GM08714 (cell line): ENCODE measurements around the gene PTF1A.

Source experiments
- H3K4me3 ChIP-seq: fragments of 200-500 bp; sonication (Bioruptor generic); 2 replicates; pipeline ENCODE4 v1.5.1; 2014; ENCODE audit warnings: mild to moderate bottlenecking, low read length, inconsistent platforms
- ZNF274 ChIP-seq: IDR thresholded peaks from 2 replicates; pipeline ENCODE4 v1.6.1; 2012; ENCODE audit warnings: mild to moderate bottlenecking, low read depth, low read length

Gene PTF1A

DNA sequence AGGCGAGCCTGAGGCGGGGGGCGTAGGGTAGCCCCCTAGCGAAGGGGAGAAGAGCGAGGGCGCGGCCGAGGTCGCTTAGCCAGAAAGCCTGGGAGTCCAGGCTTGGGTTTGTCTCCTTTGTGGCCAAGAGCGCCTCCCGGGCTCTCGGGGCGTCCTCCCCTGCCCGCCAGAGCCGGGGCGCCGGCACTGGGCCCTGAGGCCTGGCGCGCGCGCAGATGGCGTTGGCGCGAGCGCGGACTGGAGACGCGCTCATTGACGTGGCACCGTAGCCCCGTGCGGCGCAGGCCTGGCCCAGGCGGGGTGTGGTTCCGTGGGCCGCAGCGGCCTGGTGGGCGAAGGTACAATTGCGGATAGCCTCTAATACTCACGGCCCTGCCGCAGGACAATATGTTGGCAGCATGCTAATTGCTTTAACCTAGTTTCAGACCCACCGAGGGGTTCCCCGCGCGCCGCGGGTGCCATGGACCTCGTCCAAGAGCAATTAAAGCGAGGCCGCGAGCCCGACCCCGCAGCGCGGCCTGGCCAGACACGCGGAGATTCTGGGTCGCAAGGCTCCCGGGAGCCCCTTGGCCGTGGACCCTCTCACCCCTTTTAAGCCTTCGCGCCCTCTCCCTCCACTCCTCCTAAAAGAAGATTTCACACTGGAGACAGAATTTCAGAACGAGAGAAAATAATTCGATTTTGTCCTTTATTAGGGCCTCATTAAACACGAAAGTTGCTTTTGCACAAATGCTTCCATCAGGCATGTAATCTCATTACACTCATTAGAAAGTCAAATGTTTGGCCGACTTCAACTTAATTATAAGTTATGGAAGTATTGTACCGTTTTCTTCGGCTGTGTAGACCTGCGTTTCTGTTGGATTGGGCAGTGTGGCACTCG lies 3.1 kb downstream of the PTF1A start:
- TF ChIP-seq ZNF274, result no peak

DNA sequence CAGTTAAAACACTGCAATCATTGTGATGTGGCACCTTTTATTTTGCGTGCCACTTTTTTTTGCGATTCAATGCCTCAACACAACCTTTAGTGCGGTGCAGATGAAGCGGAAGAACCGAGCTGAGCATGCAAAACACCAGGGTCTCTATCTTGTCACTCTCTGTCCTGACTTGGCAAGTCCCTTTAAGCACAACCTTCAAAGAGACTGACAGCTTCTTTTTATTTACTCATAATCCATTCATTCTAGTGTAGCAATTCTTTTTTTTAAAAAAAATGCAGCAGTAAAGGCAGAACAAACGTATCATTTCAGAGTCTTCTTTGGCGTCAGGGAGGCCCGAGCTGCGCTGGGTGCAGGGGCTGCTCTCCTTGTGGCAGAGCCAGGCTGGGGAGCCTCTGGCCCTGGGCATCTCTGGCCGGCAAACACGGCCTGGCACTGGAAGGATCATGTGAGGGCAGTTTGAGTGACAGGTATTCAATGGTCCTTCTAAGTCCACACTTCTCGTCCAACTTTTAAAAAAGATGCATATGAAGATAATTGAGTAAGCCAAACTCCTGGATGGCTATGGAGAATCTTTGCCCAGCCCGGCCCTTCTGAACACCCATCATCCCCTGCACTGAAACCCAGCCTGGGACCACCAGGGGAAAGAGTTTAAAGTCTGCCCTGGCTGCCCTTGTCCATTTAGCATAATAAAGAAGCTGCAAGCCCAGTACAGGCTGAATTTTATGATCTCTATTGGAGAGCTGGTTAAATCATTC lies 3.9 kb downstream of the PTF1A start:
- TF ChIP-seq ZNF274, result no peak
- H3K4me3 ChIP-seq, result no peak overlapping the region

More for the DNA sequence above, 3.1 kb downstream of the PTF1A start:
- no peak overlapping the region for H3K4me3 ChIP-seq

DNA sequence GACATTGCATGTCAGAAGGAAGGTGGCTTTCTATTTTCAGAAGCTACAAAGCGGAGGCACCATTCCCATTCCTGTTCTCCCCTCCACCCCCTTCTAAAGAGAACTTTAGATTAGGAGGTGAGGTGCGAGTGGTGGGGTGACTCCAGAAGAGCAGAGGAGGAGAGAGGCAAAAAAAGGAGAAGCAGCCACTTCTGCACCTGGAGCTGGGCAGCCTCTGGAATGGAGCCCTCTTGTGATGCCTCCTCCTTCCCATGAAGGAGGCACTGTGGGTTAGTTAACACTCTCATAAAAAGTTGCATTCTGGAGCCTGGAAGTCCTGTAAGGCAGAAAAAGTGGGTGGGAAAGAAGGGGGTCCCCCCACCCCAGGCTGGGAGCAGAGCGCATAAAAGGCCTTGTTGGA lies 4.8 kb downstream of the PTF1A start:
- H3K4me3 ChIP-seq, result no peak overlapping the region
- no peak for TF ChIP-seq ZNF274

DNA sequence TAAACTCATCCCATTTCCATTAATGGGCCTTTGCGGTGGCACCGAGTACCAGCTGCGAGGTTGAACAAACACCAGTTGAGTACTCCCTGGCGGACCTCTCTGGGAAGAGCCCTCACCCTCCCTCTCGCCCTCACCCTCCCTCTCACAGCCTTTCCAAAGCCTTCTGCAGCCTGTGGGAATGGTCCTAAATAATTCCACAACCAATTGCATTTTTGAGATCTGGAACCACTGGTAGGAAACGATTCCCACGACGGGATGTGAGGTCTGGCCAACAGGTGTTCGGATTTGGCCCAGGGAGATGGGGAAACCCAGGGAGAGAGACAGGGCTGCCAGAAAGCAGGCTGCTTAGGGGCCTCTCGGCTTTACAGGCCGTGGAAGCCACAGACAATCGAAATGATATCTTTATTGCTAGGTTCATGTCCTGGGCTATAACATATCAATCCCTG lies 5.3 kb downstream of the PTF1A start:
- no peak for TF ChIP-seq ZNF274
- no peak overlapping the region for H3K4me3 ChIP-seq

DNA sequence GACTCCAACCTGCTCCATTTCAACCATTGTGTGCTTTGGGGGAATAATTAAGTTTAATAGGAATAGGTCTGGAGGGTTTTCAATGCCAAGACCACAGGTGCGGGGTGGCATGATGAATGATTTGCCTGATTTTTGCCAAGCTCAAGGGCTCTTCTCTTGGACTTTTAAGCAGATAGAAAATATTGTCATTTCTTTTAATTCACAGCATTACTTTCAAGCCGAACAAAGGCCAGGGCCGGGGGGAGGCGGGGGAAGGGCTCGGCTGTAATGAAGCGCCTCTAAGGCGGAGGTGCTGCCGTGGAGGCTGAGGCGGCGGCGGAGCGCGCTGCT lies 6.5 kb downstream of the PTF1A start:
- TF ChIP-seq ZNF274, result no peak
- H3K4me3 ChIP-seq, result no peak overlapping the region

DNA sequence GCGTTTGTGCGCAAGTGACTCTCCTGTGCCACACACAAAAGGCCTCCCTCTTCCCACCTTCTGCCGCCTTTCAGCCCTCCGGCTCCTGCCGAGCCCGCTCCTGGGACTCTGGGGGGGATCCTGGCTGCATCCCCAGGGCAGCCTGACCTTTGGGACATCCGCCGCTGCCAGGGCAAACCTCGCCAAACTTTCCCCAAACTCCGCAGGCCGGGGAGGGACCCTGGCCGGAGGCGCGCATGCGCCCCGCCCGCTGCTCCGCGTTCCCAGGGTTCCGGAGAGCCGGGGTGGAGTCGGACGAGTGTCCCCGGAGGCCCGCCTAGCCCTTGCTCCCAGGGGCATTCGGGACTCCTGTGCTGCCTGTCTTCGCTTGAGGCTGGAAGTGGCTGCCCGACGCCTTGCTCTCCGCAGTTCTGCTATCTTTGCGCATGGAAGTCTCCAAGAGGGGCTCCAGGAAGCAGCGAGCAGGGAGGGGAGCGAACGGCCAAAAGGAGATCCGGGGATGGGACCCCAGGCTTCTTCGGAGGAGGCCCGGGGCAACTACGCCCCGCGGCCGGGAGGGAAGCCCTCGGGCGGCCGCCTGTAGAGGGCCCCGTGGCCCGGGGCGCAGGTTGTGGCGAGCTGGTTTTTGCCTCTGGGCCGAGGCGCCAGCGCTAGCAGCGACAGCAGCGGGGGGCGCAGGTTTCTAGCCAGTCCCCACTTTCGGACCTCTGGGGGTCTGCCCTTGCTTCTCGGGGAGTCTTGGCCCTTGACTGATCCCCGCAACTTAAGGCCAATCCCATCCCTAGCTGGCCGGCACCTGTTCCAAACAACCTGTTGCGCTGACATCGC lies 7.0 kb downstream of the PTF1A start:
- TF ChIP-seq ZNF274, result no peak
- no peak overlapping the region for H3K4me3 ChIP-seq

DNA sequence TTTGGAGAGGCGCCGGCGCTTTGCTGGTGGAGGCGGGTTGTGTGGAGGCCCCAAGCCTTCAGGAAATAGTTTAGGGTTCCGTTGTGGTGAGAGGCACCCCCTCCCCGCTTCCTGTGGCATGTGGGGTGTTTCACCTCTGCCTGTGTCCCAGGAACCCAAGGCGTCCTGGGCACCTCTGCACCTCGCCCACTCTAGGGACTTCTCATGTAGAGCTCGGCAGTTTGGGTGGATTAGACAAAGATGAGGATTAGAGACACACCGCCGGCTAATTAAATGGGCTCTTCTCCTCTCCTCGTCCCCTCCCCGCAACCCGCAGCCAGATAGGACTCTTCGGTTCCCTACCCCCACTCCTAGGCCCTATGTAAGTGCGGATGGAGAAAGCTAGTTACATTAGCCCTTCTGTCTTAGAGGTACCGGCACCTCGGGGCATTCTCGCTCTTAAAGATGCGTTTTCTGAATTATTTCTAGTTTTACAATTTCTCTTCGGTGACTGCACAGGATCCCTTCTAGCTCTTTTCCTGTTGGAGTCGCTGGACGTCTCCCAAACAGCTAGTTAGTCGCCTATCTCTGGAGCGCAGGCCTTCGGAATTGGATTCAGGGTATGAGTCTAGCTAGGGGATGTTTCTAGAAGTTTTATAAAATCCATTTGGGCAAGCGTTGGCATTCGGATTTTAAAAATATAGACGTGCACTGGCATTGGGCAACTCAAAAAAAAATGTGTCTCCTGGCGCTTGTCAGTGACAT lies 7.8 kb downstream of the PTF1A start:
- H3K4me3 ChIP-seq, result no peak overlapping the region
- no peak for TF ChIP-seq ZNF274

DNA sequence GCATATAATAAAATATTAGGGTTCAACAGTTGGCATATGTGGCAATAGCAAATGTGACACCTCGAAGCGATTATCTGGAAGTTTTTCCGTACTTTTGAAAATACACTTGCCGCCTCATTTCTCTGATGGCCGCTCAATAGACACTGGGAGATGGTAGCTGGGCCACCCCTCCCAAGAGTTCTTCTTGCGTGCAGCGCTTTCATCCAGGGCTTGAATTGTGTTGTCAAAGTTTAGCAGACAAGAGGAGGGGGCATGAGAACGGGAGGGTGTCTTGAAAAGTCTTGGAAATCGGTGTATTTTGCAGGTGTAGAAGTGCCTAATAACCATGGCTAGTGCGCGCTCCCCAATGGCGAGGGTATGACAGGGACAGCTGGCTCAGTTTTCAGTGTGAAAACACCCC lies 8.5 kb downstream of the PTF1A start:
- H3K4me3 ChIP-seq, result no peak overlapping the region
- TF ChIP-seq ZNF274, result no peak

DNA sequence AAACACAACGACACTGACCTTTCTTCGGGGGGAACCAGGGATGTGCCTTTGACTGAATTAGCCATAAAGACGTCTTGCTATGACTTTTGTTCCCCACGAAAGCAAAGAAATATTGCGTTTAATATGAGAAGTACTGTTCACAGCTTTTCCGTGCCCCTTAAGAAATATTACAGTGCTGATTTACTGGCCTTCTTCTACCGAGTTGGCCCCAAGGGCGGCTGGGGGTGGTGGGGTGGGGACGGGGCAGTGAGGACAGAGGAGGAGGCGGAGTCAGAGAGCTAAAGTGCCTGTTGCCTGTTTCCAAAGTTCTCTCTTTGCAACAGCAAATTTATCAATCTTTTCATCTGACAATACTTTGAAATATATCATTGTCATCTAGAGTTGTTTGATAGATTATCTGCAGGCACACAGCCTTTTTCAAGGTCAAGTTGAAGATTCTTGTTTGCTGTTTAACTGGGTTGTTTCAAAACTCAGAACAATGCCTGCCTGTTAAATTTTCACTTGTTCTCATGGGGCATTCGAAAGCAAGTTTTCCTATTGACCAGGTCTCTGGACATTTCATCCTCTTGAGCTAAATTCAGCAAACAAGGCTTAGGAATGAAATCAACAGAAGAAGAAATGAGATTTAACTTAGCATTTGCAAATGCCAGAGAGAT lies 9.0 kb downstream of the PTF1A start:
- TF ChIP-seq ZNF274, result no peak
- no peak overlapping the region for H3K4me3 ChIP-seq

DNA sequence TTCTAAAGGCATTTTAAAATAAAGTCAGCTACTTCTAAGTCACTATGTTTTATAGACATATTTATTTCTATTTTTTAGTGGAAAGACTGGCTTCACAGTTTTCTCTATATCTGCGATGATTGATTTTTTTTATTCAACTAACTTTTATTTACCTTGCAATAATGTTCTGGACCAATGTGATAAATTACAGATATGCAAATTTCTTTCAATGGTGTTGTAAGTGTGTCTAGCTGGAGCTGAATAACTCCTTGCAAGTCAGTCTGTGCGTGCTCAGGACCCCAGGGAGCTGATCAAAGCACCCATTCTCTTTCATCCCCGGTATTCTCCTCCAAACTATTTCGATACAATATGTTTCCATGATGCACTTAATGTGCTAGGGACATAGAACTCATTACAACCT lies 9.7 kb downstream of the PTF1A start:
- no peak overlapping the region for H3K4me3 ChIP-seq
- no peak for TF ChIP-seq ZNF274

DNA sequence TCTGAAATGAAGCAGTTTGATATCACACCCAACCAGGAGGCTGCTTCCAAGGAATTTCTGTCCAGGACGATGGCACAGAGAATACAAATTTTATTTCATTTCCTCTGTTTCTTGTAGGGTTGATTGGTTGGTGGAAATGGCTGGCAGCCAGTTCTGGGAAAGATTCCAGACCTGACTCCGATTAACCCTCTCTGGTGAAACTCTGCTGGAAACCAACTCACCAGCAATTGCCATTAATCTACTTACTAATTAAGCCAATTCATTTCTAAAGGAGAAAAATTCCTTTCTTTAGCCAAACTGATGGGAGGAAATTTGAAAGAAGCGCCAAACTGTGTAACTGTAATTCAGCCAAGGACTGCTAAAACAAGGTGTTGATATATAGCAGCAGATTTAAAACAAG lies 10.7 kb downstream of the PTF1A start:
- TF ChIP-seq ZNF274, result no peak
- H3K4me3 ChIP-seq, result no peak overlapping the region

DNA sequence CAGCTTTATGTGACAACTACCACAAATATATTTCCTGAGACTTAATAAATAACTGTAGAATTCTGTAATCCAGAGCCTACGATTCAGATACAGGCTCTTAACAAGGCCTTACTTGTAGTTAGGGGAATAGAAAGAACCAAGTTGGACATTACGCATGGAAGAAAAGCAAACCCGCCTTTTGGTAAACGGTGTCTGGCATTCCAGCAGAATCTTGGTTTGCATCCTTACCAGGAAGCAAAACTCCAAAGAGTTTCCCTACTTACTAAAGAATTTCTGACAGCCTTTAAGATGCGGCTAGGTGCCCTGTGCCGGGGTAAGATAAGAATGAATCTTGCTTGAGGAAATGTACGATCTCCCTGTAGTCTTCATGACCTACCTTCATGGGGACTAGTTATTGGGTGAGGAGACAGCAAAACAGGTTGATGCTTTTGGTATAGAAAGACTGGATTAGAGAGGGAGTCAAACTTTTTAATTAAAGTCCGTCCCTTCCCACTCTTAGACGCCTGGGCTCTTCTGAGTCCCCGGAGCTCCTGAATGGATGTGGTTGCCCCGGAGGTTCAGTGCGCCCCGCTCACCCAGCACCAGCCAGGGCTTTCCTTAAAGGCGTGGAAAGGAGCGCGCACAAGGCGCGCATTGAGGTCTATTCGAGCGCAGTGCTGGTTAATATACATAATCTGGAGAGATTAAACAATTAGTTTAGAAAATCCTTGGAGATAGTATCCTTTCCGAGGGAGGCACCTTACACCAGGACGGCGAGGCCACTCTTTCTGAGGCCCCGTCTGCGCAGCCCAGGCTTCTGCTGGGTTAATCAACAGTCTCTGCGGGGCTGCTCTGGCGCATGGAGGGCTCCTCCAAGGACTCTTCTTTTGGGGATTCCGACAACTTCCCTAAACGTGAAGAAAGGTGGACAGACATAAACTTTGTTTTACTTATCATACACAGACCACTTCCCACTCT lies 11.5 kb downstream of the PTF1A start:
- H3K4me3 ChIP-seq, result no peak overlapping the region

DNA sequence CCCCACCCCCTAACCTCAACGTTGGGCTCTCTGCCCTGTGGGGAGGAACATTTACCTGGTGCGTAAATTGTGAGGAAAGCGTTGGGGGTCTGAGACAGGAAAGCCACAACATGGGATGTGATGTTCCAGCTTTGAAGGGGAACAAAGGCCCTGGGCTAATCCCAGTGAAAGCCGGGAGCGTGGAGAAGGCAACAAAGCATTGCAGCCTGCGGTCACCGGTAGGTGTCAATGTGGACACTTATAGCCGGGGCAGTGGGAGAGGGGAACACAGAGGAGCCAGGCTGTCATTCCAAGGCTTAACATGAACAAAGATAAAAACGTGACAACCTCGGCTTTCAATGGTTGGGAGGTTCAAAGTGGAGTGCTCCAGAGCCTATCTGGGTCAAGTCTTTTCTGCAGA lies 12.7 kb downstream of the PTF1A start:
- no peak overlapping the region for H3K4me3 ChIP-seq
- TF ChIP-seq ZNF274, result no peak

More for the DNA sequence above, 11.5 kb downstream of the PTF1A start:
- TF ChIP-seq ZNF274, result no peak
